ENCODE results near the gene PCBP3. TPM values are rescaled to one million over a fixed set of nuclear protein-coding genes. Genes with fewer than 3 reads are reported as not detected.

The PCBP3 gene
- total RNA-seq, 1 experiment from 2014 or later = 3.7 TPM

- H3K4me1 Mint-ChIP-seq (ENCODE audit: insufficient read depth, unreplicated experiment) = peaks cover 12% of the 10 kb centered on the region
- DNase-seq (ENCODE audit: unreplicated experiment) = no peak
- H3K27me3 Mint-ChIP-seq (ENCODE audit: insufficient read depth, unreplicated experiment) = peaks cover 11% of the 10 kb centered on the region
- no peaks in the 10 kb centered on the region for H3K9me3 Mint-ChIP-seq (ENCODE audit: unreplicated experiment)
- intact Hi-C loops (cut with micrococcal nuclease) = no loop called here
- TF ChIP-seq CTCF (IDR thresholded peaks at IDR 0.05; ENCODE audit: unreplicated experiment) = no peak
- H3K36me3 Mint-ChIP-seq (ENCODE audit: insufficient read depth, unreplicated experiment) = peaks cover 8% of the 10 kb centered on the region
- no TSS peak for BruUV-seq (replicated peaks)
- H3K27ac Mint-ChIP-seq (ENCODE audit: low read depth, unreplicated experiment) = no peak overlapping the region
- H3K4me3 Mint-ChIP-seq (ENCODE audit: unreplicated experiment) = no peak overlapping the region
- ChIA-PET CTCF (interaction anchor here (1.1 kb wide), 1 partner anchor 9 kb away, joined by 4 read pairs; no protein-coding TSS in a partner anchor), POLR2A (no interaction called here)
These were observed 213.4 kb downstream of the PCBP3 start for GRCh38 chr21:45856906-45857305.

DNA sequence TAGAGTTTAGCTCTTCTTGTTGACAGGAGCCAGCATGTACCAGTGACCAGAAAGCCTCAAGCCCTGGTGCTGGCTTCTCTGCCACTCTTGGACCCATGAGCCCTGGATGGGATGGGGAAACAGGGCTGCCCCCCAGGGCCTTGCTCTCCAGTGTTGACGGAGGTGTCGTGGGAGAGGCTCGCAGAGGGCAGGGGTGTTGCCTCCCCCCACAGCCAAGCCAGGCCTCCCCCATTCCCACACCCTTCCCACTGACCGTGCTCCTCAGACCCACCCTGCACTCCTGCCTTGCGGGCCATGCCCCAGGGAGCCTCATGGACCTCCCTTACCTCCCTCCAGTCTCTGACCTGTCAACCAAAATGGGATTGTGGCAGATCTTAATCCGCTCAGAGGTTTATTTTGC lies 214.2 kb downstream of the PCBP3 start:
- no peak overlapping the region for H3K27ac Mint-ChIP-seq (ENCODE audit: low read depth, unreplicated experiment)
- H3K4me3 Mint-ChIP-seq (ENCODE audit: unreplicated experiment) = no peak overlapping the region
- no peaks in the 10 kb centered on the region for H3K9me3 Mint-ChIP-seq (ENCODE audit: unreplicated experiment)
- intact Hi-C loops (cut with micrococcal nuclease) = no loop called here
- ChIA-PET CTCF (interaction anchor here (0.6 to 1.1 kb wide), 2 partner anchors 10 to 19 kb away, joined by 3 to 4 read pairs; no protein-coding TSS in a partner anchor), POLR2A (no interaction called here)
- no peak for DNase-seq (ENCODE audit: unreplicated experiment)
- H3K27me3 Mint-ChIP-seq (ENCODE audit: insufficient read depth, unreplicated experiment) = peaks cover 5% of the 10 kb centered on the region
- peaks cover 12% of the 10 kb centered on the region for H3K4me1 Mint-ChIP-seq (ENCODE audit: insufficient read depth, unreplicated experiment)
- peaks cover 8% of the 10 kb centered on the region for H3K36me3 Mint-ChIP-seq (ENCODE audit: insufficient read depth, unreplicated experiment)
- no TSS peak for BruUV-seq (replicated peaks)
- TF ChIP-seq CTCF (IDR thresholded peaks at IDR 0.05; ENCODE audit: unreplicated experiment) = no peak

DNA sequence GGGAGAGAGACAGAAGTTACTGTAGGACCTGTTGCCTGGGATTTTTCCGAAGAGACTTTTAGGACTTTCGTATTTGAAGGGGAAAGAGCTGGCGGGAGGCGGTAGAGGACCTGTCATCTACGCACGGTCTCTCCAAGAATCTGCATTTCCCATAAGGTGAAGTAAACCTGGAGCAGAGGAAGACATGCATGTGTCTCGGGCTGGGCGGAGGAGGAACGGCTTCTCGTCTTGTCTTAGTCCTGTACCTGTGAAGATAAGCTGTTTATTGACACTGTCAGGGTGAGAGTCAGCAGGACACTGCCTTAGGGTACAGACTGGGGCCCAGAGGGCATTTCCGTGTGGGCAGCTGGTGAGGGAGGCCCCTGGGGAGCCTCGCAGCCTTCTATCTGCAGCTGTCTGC lies 214.7 kb downstream of the PCBP3 start:
- peaks cover under 1% of the 10 kb centered on the region for H3K27me3 Mint-ChIP-seq (ENCODE audit: insufficient read depth, unreplicated experiment)
- no peaks in the 10 kb centered on the region for H3K9me3 Mint-ChIP-seq (ENCODE audit: unreplicated experiment)
- no TSS peak for BruUV-seq (replicated peaks)
- POLR2A ChIA-PET = no interaction called here
- H3K4me3 Mint-ChIP-seq (ENCODE audit: unreplicated experiment) = no peak overlapping the region
- H3K4me1 Mint-ChIP-seq (ENCODE audit: insufficient read depth, unreplicated experiment) = peaks cover 12% of the 10 kb centered on the region
- no peak for DNase-seq (ENCODE audit: unreplicated experiment)
- TF ChIP-seq CTCF (IDR thresholded peaks at IDR 0.05; ENCODE audit: unreplicated experiment) = no peak
- CTCF ChIA-PET = interaction anchor here (0.6 kb wide), 1 partner anchor 19 kb away, joined by 3 read pairs; no protein-coding TSS in a partner anchor
- no peak overlapping the region for H3K27ac Mint-ChIP-seq (ENCODE audit: low read depth, unreplicated experiment)
- peaks cover 8% of the 10 kb centered on the region for H3K36me3 Mint-ChIP-seq (ENCODE audit: insufficient read depth, unreplicated experiment)
- intact Hi-C loops (cut with micrococcal nuclease) = no loop called here

GRCh38 chr21:45859041-45859761 lies 215.7 kb downstream of the PCBP3 start:
- DNase-seq (ENCODE audit: unreplicated experiment) = no peak
- no peak for TF ChIP-seq CTCF (IDR thresholded peaks at IDR 0.05; ENCODE audit: unreplicated experiment)
- BruUV-seq (replicated peaks) = no TSS peak
- intact Hi-C loops (cut with micrococcal nuclease) = no loop called here
- ChIA-PET POLR2A (no interaction called here), CTCF (no interaction called here)
- no peak overlapping the region for H3K4me3 Mint-ChIP-seq (ENCODE audit: unreplicated experiment)
- H3K9me3 Mint-ChIP-seq (ENCODE audit: unreplicated experiment) = no peaks in the 10 kb centered on the region
- H3K27ac Mint-ChIP-seq (ENCODE audit: low read depth, unreplicated experiment) = no peak overlapping the region
- H3K36me3 Mint-ChIP-seq (ENCODE audit: insufficient read depth, unreplicated experiment) = peaks cover 8% of the 10 kb centered on the region
- H3K27me3 Mint-ChIP-seq (ENCODE audit: insufficient read depth, unreplicated experiment) = no peaks in the 10 kb centered on the region
- H3K4me1 Mint-ChIP-seq (ENCODE audit: insufficient read depth, unreplicated experiment) = peaks cover 9% of the 10 kb centered on the region
